ENCODE results near the gene GPATCH8. TPM values are rescaled to one million over a fixed set of nuclear protein-coding genes. Genes with fewer than 3 reads are reported as not detected.
"Not testable (repeated sequence)": the region's sequence is repeated elsewhere in the genome, so short reads cannot be mapped to it uniquely, and the experiment has no call there.

Gene GPATCH8
- total RNA-seq, 1 donor from 2014 or later, result 18.6 TPM

DNA sequence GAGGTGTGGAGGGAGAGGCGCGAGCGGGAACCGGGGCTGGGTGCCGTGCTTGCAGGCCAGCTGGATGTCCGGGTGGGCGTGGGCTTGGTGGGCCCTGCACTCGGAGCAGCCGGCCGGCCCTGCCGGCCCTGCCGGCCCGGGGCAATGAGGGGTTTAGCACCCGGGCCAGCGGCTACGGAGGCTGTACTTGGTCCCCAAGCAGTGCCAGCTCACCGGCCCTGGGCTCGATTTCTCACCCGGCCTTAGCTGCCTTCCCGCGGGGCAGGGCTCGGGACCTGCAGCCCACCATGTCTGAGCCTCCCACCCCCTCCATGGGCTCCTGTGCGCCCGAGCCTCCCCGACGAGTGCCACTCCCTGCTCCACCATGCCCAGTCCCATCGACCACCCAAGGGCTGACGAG is 24.7 kb upstream of the GPATCH8 start:
- no peak for DNase-seq (ENCODE audit: low read depth)

DNA sequence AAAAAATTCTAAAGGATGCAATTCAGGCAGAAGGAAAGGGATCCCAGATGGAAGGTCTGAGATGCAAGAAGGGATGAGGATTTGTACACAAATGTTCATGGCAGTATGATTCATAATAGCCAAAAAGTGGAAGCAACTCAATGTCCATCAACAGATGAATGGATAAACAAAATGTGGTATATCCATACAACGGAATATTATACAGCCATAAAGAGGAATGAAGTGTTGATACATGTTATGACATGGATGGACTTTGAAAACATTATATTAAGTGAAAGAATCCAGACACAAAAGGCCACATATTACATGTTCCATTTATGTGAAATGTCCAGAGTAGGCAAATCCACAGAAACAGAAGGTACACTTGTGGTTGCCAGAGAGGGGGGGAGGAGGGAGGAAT is 23.9 kb upstream of the GPATCH8 start:
- no peak for DNase-seq (ENCODE audit: low read depth)

DNA sequence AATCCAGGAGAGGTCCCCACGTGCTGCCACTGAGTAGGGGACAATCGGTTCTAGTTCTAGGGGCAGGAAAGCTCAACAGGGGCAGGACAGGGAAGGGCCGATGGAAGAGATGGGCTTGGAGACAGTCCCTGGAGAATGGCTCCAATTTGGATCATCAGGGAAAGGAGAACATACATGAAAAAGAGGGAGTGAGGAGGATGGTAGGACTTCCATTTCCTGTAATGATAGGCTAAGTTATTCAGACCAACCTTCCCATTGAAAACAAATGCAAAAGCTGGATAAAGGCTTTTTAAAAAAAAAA is 20.4 kb upstream of the GPATCH8 start:
- DNase-seq (ENCODE audit: low read depth), result no peak

DNA sequence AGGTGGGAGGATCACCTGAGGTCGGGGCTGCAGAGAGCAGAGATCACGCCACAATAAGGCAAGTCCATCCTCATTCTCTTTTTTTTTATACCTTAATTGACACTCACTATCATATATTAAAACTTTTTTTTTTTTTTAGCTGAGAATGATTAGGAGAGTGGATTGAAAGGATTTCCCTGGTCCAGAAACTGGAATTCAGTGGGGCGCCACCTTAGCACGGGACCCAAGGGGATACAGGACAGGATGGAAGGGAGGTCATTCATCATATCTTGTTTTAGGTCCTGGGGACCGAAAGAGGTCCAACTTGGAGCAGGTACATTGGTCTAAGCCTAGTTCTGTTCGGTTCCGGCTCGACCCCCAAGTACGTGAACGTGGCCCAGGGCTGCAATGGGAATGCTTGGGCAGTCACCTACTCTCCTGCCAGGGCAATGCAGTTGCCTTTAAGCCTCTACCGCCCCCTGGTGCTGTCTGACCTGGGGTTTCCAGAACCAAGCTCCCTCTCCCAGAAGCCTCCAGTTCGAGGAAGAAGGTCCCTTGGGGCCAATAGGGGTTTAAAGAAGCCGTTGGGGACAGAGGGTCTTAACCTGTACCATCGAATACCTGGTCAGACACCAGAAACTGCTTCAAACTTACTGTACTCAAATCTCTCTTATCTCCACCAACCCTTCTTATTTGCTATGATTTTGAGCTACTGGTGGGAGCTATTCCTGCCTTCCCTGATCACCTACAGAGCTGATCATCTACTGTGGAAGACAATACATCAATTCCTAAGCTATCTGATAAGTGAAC is 19.9 kb upstream of the GPATCH8 start:
- peak; percentile 71 for DNase-seq (ENCODE audit: low read depth)

DNA sequence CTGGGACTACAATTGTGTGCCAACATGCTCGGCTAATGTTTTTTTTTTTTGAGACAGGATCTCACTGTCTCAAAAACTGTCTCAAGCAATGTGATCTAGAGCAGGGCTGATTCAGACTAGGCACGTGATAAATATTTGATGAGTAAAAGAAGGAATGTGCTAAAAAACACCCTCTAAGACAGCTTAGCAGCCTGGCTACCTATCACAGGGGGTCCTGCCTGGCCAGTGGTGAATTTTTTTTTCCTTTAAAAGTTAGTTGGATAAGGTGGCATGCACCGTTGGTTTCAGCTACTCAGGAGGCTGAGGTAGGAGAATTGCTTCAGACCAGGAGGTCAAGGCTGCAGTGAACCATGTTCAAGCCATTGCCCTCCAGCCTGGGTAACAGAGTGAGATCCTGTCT is 14.8 kb upstream of the GPATCH8 start:
- peak; percentile 49 for DNase-seq (ENCODE audit: low read depth)

DNA sequence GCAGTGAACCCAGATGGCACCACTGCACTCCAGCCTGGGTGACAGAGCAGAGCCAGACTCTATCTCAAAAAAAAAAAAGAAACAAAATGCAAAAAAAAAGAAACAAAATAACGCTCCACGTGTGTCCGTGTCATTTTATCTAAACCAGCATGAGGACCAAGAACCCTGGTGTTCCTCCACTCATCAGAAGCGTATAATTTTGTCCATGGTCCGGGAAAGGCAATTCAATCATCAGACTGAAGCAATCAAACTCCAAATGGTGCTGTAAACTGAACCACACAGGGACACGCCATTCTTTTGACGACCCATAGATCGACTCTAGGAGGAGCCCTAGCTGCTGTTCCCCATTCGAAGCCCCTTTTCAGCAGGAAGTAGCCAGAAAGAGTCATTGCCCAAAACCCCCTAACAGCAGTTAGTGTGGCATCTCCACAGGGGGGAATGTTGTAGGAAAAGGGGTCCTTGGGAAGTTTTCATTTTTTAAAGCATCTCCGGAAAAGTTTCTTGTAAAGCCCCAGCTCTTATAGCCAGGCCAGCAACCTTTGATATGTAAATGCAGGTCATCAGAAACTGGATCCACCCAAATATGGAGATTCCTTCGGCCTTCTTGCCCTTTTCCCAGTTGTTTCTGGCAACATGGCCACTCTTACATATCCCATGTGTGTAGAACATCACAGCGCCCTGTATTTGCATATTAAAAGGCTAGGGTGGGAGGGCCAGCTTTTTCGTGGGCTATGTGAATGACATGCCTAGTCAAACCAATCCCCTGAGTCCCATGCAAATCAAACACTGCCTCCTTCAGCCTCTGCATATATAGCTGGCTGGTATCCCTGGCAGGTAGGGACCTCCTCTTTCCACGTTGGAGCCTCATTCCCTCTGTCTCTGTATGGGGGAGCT is 8.3 kb upstream of the GPATCH8 start:
- not testable (repeated sequence) for DNase-seq (ENCODE audit: low read depth)

DNA sequence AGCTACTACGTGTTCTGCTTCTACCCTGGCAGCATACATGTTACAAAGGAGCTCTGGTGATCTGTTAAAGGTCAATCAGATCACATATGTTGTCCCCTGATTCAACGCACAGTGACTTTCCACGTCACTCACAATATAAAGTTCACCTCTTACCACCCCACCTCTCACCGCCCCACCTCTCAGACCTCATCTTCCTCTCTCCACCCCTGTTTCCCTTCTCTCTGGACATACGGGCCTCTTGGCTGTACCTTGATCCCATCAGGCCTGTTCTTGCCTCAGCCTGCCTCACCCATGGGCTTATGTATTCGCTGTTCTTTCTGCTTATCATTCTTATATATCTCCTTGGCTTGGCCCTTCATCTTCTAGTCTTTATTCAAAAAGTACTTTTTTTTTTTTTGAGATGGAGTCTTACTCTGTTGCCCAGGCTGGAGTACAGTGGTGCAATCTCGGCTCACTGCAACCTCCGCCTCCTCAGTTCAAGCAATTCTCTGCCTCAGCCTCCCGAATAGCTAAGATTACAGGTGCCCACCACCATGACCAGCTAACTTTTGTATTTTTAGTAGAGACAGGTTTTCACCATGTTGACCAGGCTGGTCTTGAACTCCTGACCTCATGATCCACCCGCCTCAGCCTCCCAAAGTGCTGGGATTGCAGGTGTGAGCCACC is 3.9 kb upstream of the GPATCH8 start:
- not testable (repeated sequence) for DNase-seq (ENCODE audit: low read depth)

DNA sequence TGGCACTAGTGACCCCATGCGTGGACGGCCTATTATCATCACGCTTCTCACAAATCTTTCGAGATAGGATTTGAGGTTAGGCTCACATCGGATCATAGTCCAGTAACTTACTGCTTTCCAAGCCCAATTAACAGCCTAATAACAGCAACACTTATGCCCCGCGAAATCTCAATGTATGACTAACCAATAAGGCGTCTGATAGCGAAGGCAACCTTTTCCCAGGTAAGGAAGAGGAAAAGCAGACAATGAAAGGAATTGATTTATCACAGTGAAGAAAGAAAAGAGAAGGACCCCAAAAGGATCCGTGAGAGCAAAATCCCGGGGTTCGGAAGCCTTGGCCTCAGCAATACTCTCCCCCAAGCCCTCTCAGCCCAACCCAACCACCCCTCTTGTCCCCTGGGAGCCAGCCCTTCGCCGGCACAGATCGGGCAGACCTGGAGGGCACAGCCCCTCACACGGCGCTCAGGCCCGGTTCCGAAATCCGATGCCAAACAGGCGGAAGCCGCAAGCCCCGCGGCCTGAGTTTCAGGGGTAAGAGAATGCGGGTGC is 534 bp downstream of the GPATCH8 start:
- DNase-seq (ENCODE audit: low read depth), result peak; percentile 17

DNA sequence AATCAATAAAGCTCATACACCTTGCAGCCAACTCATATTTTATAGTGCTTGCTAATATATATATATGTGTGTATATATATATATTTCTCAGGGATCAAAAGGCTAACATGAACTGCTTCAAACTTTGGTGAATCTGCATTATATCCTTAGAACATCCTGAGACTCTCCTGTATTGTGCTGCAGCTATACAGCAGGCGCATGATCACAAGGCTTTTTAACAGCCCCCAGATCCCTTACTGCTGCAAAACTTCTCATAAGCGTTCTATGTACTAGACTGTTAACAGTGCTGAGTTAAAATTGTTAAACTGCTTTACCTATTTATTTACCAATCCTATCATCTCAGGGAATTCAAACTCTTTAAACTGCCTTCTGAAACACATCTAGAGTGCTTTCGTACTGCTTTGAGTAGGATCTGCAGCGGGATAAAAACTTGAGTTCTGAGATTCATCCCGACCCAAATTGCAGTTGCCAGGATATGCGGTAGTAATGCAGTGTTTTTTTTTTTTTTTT is 1.3 kb downstream of the GPATCH8 start:
- DNase-seq (ENCODE audit: low read depth), result peak; percentile 19

DNA sequence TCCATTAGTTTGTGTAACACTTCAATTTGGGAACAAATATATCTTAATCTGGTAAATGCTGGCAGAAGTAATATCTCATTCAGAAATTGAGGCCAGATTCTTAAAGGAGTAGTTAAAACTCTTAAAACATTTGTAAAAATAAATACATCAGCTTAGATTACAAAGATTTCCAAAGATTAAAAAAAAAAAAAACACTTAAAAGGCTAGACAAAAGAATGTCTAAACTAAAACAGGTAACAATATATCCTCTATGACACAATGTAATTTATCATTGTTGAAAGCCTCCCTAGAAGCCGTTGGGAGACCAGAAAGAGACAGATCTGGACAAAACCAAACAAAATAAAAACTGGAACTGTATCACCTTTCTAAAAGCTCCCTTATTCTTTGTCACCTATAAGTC is 3.5 kb downstream of the GPATCH8 start:
- DNase-seq (ENCODE audit: low read depth), result no peak

DNA sequence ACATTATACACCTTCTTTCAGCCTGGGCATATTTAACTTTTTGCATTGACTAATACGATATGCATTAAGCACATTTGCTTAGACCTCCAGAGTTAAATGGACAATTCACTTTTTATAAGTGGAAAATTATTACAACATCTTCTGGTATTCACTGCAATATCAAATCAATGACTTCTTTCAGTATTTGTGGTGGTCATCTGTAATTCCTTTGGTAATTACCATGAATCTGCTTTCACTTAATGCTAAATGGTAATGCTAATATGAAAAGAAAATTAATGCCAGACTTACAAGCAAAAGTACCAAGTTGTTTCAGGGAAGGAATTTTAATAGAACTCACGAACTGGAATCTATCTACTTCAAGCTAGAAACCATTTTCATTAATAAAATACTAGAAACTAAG is 6.4 kb downstream of the GPATCH8 start:
- DNase-seq (ENCODE audit: low read depth), result no peak

DNA sequence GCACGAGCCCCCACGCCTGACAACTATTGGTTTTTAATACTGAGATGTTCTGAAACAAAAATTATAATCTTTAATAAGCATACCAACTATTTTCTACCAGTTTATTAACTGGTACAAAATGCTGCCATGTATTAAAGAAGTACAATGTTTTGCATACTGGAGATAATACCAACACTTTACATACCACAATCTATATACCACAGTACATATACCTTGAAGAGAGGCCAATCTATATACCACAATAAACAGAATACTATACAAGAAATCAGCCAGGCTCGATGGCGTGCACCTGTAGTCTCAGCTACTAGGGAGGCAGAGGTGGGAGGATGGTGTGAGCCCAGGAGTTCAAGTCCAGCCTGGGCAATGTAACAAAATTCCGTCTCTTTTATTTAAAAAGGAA is 9.9 kb downstream of the GPATCH8 start:
- no peak for DNase-seq (ENCODE audit: low read depth)

DNA sequence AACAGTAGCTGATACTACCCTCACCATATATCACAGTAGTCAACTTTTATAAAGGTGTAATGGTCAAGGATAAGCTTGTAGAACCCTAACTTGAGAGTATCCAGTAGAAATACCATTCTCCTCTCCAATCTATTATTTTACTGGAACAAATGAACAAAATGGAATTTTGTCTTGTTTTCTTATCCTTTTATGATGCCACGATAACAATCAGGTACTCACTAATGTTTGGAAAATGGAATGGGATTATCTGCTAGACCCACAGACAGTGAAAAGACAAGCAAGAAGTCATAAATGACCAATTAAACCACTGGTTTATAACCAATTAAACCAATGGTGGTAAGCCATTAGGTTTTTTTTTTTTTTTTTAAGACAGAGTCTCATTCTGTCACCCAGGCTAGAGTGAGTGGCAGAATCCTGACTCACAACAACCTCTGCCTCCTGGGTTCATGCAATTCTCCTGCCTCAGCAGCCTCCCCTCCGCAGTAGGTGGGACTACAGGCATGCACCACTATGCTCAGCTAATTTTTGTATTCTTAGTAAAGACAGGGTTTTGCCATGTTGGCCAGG is 10.4 kb downstream of the GPATCH8 start:
- DNase-seq (ENCODE audit: low read depth), result no peak

DNA sequence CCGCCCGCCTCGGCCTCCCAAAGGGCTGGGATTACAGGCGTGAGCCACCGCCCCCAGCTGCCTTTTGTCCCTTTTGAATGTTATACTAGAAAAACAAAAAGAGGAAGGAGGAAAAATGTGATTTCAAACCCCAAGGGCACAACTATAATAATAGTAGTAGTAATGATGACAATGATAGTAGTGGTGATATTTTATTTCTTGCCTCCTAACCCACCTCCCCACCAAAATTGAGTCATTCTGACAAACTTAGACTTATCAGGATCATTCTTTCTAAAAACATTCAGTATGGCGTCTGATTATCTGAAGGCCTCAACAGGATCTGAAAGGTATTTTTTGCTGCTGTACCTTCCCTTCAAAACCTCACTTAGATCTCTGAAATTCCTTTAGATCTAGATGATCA is 13.6 kb downstream of the GPATCH8 start:
- no peak for DNase-seq (ENCODE audit: low read depth)

DNA sequence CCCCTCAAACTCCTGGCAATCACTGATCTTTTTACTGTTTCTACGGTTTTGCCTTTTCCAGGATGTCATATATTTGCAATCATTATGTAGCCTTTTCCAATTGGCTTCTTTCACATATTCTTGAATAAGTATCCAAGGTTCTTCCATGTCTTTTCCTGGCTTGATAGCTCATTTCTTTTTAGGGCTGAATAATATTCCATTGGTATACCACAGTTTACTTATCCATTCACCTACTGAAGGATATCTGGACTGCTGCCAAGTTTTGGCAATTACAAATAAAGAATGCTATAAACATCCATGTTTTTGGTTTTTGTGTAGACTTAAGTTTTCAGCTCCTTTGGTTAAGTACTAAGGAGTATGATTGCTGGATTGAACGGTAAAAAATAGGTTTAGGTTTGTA is 16.0 kb downstream of the GPATCH8 start:
- no peak for DNase-seq (ENCODE audit: low read depth)

DNA sequence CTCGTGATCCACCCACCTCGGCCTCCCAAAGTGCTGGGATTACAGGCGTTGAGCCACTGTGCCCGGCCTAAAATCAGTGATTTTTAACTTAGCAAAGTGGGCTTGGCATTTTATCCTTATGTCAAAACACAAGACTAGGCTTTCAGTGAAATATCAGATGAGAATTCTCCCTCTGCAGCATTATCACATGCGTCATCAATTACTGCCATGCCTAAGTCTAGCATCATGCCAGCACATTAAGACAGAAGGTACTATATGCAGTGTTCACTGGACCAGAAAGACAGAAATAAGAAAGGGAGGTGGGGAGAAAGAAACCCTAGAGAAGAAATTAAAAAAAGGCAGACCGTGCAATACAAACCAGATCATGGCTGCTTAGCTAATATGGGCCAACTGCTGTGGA is 29.8 kb downstream of the GPATCH8 start:
- DNase-seq (ENCODE audit: low read depth), result no peak

DNA sequence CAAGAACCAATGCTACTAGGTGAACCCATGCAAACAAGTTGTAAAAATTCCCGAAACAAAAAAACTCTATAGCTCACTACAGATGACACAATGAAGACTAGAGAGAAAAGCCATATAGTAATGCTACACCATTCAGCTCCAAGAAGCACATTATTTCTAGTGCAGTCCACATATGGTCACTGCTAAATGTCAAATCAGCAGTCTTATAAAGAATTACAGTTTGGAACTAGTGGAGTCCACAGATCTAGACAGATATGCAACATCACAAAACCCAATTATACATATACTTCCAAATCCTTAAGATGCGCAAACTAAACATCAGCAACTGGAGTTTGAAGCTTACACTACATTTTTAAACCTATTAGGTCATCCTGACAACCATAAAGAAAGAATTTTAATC is 33.5 kb downstream of the GPATCH8 start:
- DNase-seq (ENCODE audit: low read depth), result no peak

DNA sequence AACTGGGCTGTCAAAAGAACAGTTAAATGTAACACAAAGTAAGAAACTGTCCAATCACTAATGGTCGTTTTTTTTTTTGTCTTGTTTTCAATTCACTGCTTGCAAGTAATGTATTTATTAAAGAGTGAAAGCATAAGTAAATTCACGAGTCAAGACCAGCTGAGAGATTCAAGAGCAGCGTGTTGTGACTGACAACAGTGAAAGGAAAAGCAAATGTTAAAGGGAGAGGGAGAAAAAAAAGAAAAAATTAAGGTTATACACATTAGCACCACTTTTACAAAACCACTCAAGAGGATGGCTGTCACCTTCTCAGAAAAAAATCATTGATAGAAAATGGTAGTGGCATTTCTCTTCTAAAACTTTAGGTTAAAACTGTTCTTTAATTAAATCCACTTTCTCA is 36.1 kb downstream of the GPATCH8 start:
- no peak for DNase-seq (ENCODE audit: low read depth)

DNA sequence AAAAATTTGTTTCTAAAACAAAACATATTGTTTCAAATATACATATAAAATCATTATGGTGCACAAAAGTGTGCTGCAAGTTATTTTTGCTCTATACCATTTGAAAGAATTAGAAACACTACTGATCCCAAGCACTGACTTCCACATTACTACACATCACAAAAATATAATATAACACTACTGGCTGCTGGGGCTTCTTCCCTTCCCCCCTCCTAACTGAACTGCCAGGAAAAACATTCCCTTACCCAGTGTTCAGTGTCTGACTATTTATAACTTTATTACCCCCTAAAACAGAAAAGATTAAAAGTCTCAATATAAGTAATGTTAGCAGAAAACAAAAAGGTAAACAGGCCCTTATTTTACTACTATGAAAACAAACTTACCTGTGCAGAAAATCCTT is 36.9 kb downstream of the GPATCH8 start:
- DNase-seq (ENCODE audit: low read depth), result no peak

DNA sequence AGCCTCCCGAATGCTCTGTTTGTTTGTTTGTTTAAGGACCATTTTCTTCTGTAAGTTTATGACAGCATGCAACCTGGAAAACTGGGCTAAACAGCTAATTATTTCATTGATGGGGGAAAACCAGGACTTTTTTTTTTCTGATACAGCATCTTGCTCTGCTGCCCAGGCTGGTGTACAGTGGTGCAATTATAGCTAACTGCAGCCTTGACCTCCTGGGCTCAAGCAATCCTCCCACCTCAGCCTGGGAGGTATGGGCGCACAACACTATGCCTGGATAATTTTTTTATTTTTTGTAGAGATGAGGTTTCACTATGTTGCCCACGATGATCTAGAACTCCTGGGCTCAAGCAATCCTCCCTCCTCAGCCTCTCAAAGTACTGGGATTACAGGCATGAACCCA is 37.3 kb downstream of the GPATCH8 start:
- no peak for DNase-seq (ENCODE audit: low read depth)

DNA sequence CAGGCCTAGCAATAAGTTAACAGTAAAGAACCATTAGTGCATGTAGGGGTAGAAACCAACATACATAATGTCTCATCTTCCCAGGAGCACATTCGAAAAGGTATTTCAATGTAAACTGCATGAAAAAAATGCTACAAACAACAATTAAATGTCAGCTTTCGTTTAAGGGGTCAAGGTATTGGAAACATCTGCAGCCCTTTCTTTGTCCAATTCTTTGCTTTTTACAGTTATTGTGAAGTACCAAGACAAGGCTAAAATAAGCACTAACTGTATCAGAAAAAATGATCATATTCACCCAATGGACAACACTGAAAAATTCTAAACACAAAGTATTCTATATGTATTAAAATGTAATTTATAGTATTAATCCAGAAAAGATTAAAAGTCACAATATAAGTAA is 37.9 kb downstream of the GPATCH8 start:
- no peak for DNase-seq (ENCODE audit: low read depth)
